SK-N-SH (cell line): ENCODE results near the gene GAS6.

ENCODE experiments used
- FOXJ3 ChIP-seq: sonication (generic); formaldehyde crosslinking; IDR thresholded peaks from 2 replicates; pipeline ENCODE4 v1.5.1; 2020; ENCODE audit warnings: mild to moderate bottlenecking, missing genetic modification reagents
- JUND ChIP-seq: IDR thresholded peaks from 2 replicates; pipeline ENCODE4 v1.4.0; 2012
- MXI1 ChIP-seq: IDR thresholded peaks from 2 replicates; pipeline ENCODE4 v1.6.1; 2012; ENCODE audit warnings: mild to moderate bottlenecking, low read depth, low read length, improper control_type of control experiment
- POLR2AphosphoS5 ChIP-seq: IDR thresholded peaks from 2 replicates; pipeline ENCODE4 v1.6.1; 2012; ENCODE audit warnings: low read depth, low read length
- TF ChIP-seq, protein P1 (sequence below): fragments of 150-350 bp; IDR thresholded peaks from 2 replicates; pipeline ENCODE4 v1.6.1; 2017; ENCODE audit warnings: antibody characterized with exemption, low read length, low read depth, borderline replicate concordance
- TF ChIP-seq, protein P2 (sequence below): fragments of 200-600 bp; sonication (generic); IDR thresholded peaks from 2 replicates; pipeline ENCODE4 v1.6.1; 2017; ENCODE audit warnings: antibody characterized with exemption, mild to moderate bottlenecking, moderate library complexity

DNA sequence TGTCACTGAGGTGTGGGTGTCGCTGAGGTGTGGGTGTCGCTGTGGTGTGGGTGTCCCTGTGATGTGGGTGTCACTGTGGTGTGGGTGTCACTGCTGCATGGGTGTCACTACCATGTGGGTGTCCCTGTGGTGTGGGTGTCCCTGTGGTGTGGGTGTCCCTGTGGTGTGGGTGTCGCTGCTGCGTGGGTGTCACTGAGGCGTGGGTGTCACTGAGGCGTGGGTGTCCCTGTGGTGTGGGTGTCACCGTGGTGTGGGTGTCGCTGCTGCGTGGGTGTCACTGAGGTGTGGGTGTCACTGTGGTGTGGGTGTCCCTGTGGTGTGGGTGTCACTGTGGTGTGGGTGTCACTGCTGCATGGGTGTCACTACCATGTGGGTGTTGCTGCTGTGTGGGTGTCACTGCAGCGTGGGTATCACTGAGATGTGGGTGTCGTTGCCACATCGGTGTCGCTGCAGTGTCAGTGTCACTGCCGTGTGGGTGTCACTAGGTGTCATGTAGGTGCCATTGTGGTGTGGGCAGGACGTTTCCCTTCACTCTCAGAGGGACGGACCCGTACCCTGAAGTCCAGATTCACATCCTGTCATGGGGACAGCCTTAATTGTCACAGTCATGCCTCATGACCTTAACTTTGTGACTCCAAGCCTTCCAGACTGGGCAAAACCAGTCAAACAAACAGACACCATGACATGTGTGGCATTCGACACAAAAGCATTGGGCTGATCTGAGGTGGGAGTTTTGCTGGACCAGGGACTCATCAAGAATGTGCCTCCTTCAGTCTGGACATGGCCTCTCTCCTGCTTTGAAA is 12.7 kb upstream of the GAS6 start:
- TF ChIP-seq POLR2AphosphoS5 (no peak), FOXJ3 (CRISPR knock-in tag) (no peak), MXI1 (no peak), JUND (no peak)
- TF ChIP-seq, protein P1, sequence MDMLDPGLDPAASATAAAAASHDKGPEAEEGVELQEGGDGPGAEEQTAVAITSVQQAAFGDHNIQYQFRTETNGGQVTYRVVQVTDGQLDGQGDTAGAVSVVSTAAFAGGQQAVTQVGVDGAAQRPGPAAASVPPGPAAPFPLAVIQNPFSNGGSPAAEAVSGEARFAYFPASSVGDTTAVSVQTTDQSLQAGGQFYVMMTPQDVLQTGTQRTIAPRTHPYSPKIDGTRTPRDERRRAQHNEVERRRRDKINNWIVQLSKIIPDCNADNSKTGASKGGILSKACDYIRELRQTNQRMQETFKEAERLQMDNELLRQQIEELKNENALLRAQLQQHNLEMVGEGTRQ = no peak
- TF ChIP-seq, protein P2, sequence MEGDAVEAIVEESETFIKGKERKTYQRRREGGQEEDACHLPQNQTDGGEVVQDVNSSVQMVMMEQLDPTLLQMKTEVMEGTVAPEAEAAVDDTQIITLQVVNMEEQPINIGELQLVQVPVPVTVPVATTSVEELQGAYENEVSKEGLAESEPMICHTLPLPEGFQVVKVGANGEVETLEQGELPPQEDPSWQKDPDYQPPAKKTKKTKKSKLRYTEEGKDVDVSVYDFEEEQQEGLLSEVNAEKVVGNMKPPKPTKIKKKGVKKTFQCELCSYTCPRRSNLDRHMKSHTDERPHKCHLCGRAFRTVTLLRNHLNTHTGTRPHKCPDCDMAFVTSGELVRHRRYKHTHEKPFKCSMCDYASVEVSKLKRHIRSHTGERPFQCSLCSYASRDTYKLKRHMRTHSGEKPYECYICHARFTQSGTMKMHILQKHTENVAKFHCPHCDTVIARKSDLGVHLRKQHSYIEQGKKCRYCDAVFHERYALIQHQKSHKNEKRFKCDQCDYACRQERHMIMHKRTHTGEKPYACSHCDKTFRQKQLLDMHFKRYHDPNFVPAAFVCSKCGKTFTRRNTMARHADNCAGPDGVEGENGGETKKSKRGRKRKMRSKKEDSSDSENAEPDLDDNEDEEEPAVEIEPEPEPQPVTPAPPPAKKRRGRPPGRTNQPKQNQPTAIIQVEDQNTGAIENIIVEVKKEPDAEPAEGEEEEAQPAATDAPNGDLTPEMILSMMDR = no peak
